Memory B cell (primary cell): ENCODE results near the gene PRMT1.

Experiments
- ATAC-seq: fragments of 150-1000 bp; cut with Tn5 transposase; 2 replicates; pipeline ENCODE4 v1.10.0; 2021; ENCODE audit warnings: low read depth, mild to moderate bottlenecking, moderate library complexity
- DNase-seq, 2 donors: peaks; one replicate each; pipeline ENCODE4 v3.0.0; 2022; ENCODE audit warnings: low spot score in 2 of 2
- H3K27ac Mint-ChIP-seq: one replicate; pipeline ENCODE4 v1.8.0; 2022; ENCODE audit warnings: mild to moderate bottlenecking, moderate library complexity, mixed read lengths
- H3K27me3 Mint-ChIP-seq: one replicate; pipeline ENCODE4 v1.8.0; 2022; ENCODE audit warnings: mixed read lengths
- H3K36me3 Mint-ChIP-seq: one replicate; pipeline ENCODE4 v1.8.0; 2022; ENCODE audit warnings: mild to moderate bottlenecking, mixed read lengths
- H3K4me1 Mint-ChIP-seq: one replicate; pipeline ENCODE4 v1.8.0; 2022; ENCODE audit warnings: mixed read lengths
- H3K4me3 Mint-ChIP-seq: one replicate; pipeline ENCODE4 v1.8.0; 2022; ENCODE audit warnings: mild to moderate bottlenecking, moderate library complexity, mixed read lengths
- H3K9me3 Mint-ChIP-seq: one replicate; pipeline ENCODE4 v1.8.0; 2022; ENCODE audit warnings: mixed read lengths

PRMT1 gene

DNA sequence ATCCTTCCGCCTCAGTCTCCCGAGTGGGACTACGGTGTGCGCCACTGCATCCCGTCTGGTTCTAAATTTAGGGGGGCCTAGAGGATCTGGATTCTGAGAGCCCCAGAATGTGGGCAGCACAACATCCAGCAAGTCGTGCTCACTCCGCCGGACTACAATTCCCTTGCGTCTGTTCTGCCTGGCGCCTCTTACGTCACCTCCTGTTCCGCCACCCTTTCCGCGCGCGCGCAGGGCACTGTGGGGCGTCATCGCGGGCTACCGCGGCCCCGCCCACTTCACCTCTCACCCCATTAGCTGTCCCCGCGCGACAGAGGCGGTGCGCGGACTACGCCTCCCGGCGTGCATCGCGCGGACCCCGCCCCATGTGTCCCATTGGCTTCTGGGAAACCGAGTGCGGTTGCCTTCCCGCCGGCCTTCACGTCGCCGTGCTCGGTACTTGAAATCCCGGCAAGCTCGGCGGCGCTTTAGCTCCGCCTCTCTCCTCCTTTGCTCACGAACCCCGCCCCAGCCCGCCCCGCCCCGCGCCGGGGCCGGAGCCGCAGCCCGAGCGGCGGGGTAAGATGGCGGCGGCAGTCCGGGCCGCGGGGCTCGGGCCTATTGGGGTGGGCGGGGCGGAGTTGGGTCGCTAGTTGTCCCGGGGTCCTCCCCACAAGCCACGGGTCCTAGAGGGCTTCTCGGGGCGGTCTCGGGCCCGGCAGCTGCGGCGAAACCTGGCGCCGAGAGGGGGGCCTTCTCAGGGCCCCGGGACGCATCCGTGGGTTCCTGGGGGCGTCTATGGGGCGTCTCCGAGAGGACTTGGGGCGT is 35.2 kb upstream of the PRMT1 start, which contains the start of gene SCAF1:
Gene SCAF1, plus strand, starts transcription at position 522 of the 804 bp plus-strand sequence. CDS start 2,818 bp downstream, outside the sequence.
- Mint-ChIP-seq H3K4me1 (peaks cover 46% of the 10 kb centered on the region), H3K9me3 (no peaks in the 10 kb centered on the region), H3K27ac (peak within 1 kb of the TSS; percentile 98), H3K36me3 (peaks cover 11% of the 10 kb centered on the region), H3K27me3 (no peaks in the 10 kb centered on the region), H3K4me3 (peak within 1 kb of the TSS; percentile 92)
- peak; percentile 68 for ATAC-seq
- peak; percentile 96 to 99 for DNase-seq

- no peak for ATAC-seq
- Mint-ChIP-seq H3K36me3 (peaks cover 11% of the 10 kb centered on the region), H3K9me3 (no peaks in the 10 kb centered on the region), H3K4me1 (peaks cover 43% of the 10 kb centered on the region), H3K27ac (peak overlapping the region; percentile 98), H3K4me3 (peak overlapping the region; percentile 92), H3K27me3 (no peaks in the 10 kb centered on the region)
- peak in 1 of 2 donors; percentile 25 for DNase-seq
Observed at GRCh38 chr19:49642492-49643035, 34.5 kb upstream of the PRMT1 start.

- Mint-ChIP-seq H3K36me3 (peaks cover 11% of the 10 kb centered on the region), H3K4me3 (no peak overlapping the region), H3K27me3 (no peaks in the 10 kb centered on the region), H3K27ac (no peak overlapping the region), H3K9me3 (no peaks in the 10 kb centered on the region), H3K4me1 (peaks cover 37% of the 10 kb centered on the region)
- DNase-seq (no peak), ATAC-seq (no peak)
Observed at GRCh38 chr19:49643466-49643865, 33.6 kb upstream of the PRMT1 start.

GRCh38 chr19:49645592-49645991 is 31.5 kb upstream of the PRMT1 start:
- ATAC-seq (no peak), DNase-seq (no peak)
- no peaks in the 10 kb centered on the region for H3K27me3 Mint-ChIP-seq
- no peaks in the 10 kb centered on the region for H3K9me3 Mint-ChIP-seq
- no peak overlapping the region for H3K27ac Mint-ChIP-seq
- H3K36me3 Mint-ChIP-seq: peaks cover 11% of the 10 kb centered on the region
- H3K4me1 Mint-ChIP-seq: peaks cover 30% of the 10 kb centered on the region
- H3K4me3 Mint-ChIP-seq: no peak overlapping the region

DNA sequence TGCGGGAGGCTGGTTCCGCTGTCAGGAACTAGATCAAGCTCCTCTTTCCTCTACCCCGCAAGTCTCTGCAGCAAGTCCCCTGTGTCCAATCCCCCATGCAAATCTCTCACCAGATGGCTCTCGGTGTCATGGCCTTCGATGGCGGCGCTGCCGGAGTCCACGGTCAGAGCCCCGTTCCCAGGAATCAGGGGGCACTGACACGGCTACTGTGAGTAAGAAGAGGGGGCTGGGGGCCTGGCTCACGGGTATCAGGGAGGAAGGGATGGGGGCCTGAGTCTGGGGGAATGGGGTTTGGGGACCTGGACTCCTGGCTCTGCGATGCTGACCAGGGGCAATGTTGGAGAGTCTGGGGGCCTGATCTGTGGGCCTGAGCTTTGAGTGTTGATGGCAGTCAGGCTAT is 31.1 kb upstream of the PRMT1 start:
- DNase-seq (no peak), ATAC-seq (no peak)
- Mint-ChIP-seq H3K4me1 (peaks cover 26% of the 10 kb centered on the region), H3K4me3 (no peak overlapping the region), H3K36me3 (peaks cover 12% of the 10 kb centered on the region), H3K27ac (no peak overlapping the region), H3K27me3 (no peaks in the 10 kb centered on the region), H3K9me3 (no peaks in the 10 kb centered on the region)

- H3K9me3 Mint-ChIP-seq: no peaks in the 10 kb centered on the region
- DNase-seq (no peak), ATAC-seq (no peak)
- H3K27ac Mint-ChIP-seq: no peak overlapping the region
- no peak overlapping the region for H3K4me3 Mint-ChIP-seq
- peaks cover 25% of the 10 kb centered on the region for H3K4me1 Mint-ChIP-seq
- H3K27me3 Mint-ChIP-seq: no peaks in the 10 kb centered on the region
- peaks cover 12% of the 10 kb centered on the region for H3K36me3 Mint-ChIP-seq
Observed at GRCh38 chr19:49646586-49646985, 30.5 kb upstream of the PRMT1 start.

- no peaks in the 10 kb centered on the region for H3K27me3 Mint-ChIP-seq
- ATAC-seq: no peak
- DNase-seq: no peak
- no peak overlapping the region for H3K4me3 Mint-ChIP-seq
- peaks cover 14% of the 10 kb centered on the region for H3K36me3 Mint-ChIP-seq
- no peak overlapping the region for H3K27ac Mint-ChIP-seq
- no peaks in the 10 kb centered on the region for H3K4me1 Mint-ChIP-seq
- H3K9me3 Mint-ChIP-seq: no peaks in the 10 kb centered on the region
Observed at GRCh38 chr19:49651029-49651819, 25.8 kb upstream of the PRMT1 start.

- H3K27me3 Mint-ChIP-seq: no peaks in the 10 kb centered on the region
- H3K4me1 Mint-ChIP-seq: no peaks in the 10 kb centered on the region
- H3K27ac Mint-ChIP-seq: no peak overlapping the region
- no peak for DNase-seq
- peaks cover 14% of the 10 kb centered on the region for H3K36me3 Mint-ChIP-seq
- no peak for ATAC-seq
- no peaks in the 10 kb centered on the region for H3K9me3 Mint-ChIP-seq
- no peak overlapping the region for H3K4me3 Mint-ChIP-seq
Observed at GRCh38 chr19:49651820-49652550, 25.1 kb upstream of the PRMT1 start.

GRCh38 chr19:49652551-49653465 is 24.3 kb upstream of the PRMT1 start:
- Mint-ChIP-seq H3K4me1 (peaks cover 3% of the 10 kb centered on the region), H3K36me3 (peaks cover 17% of the 10 kb centered on the region), H3K27ac (no peak overlapping the region), H3K27me3 (no peaks in the 10 kb centered on the region), H3K9me3 (no peaks in the 10 kb centered on the region), H3K4me3 (no peak overlapping the region)
- ATAC-seq (no peak), DNase-seq (no peak)

DNA sequence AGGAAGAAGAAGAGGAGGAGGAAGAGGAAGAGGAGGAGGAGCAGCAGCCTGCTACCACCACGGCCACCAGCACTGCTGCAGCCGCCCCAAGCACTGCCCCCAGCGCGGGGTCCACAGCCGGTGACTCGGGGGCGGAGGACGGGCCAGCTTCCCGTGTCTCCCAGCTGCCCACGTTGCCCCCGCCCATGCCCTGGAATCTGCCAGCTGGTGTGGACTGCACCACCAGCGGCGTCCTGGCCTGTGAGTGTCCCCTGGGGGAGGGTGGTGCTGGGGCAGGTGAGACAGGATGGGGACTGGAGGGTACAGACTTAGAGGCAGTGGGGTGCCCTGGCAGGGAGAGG is 23.6 kb upstream of the PRMT1 start:
- Mint-ChIP-seq H3K4me1 (peaks cover 3% of the 10 kb centered on the region), H3K9me3 (no peaks in the 10 kb centered on the region), H3K27ac (no peak overlapping the region), H3K4me3 (no peak overlapping the region), H3K27me3 (no peaks in the 10 kb centered on the region), H3K36me3 (peaks cover 17% of the 10 kb centered on the region)
- DNase-seq: no peak
- no peak for ATAC-seq

- ATAC-seq: no peak
- H3K36me3 Mint-ChIP-seq: peaks cover 20% of the 10 kb centered on the region
- peaks cover 3% of the 10 kb centered on the region for H3K4me1 Mint-ChIP-seq
- no peaks in the 10 kb centered on the region for H3K9me3 Mint-ChIP-seq
- no peak overlapping the region for H3K4me3 Mint-ChIP-seq
- no peak overlapping the region for H3K27ac Mint-ChIP-seq
- no peaks in the 10 kb centered on the region for H3K27me3 Mint-ChIP-seq
- no peak for DNase-seq
Observed at GRCh38 chr19:49654581-49654980, 22.5 kb upstream of the PRMT1 start.

GRCh38 chr19:49655570-49656455 is 21.3 kb upstream of the PRMT1 start:
- ATAC-seq (no peak), DNase-seq (no peak)
- no peak overlapping the region for H3K4me3 Mint-ChIP-seq
- H3K27me3 Mint-ChIP-seq: no peaks in the 10 kb centered on the region
- no peaks in the 10 kb centered on the region for H3K9me3 Mint-ChIP-seq
- H3K36me3 Mint-ChIP-seq: peaks cover 20% of the 10 kb centered on the region
- peaks cover 3% of the 10 kb centered on the region for H3K4me1 Mint-ChIP-seq
- H3K27ac Mint-ChIP-seq: peak overlapping the region; percentile 73
